GM23248 (cell line): Measurements from ENCODE around the gene ACOD1.

Experiments used
- EZH2 ChIP-seq: fragments of 200-600 bp; sonication (generic); IDR thresholded peaks from 2 replicates; pipeline ENCODE4 v1.6.1; 2018; ENCODE audit warnings: antibody characterized with exemption, mild to moderate bottlenecking; ENCODE audit not compliant: insufficient read depth, poor library complexity, severe bottlenecking
- EZH2phosphoT487 ChIP-seq: fragments of 200-600 bp; sonication (generic); IDR thresholded peaks from 2 replicates; pipeline ENCODE4 v1.6.1; 2018; ENCODE audit warnings: antibody characterized with exemption, moderate library complexity, mild to moderate bottlenecking, low read depth; ENCODE audit not compliant: insufficient read depth

DNA sequence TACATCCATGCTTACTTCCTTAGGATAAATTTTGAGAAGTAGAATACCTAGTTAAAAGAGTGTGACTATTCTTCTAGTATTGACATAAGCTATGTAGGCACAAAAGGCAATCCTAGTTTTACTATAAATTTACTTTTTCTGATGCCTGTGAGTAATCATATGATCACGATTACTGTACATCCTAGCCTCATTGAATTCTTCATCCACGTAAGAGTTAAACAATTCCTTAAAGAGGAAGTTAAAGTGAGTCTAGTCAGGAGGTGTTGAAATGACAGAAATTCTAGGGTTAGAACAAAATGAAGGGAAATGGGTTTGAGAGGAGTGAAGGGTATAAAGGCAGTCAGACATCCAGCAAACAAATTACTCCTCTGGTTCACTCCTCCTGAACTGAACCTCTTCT, at the start of gene ACOD1:
- TF ChIP-seq EZH2: no peak
- TF ChIP-seq EZH2phosphoT487: no peak
